Progenitor cell of endocrine pancreas (in vitro differentiated cells): ENCODE results near the gene SLC12A2. TPM values are rescaled to one million over a fixed set of nuclear protein-coding genes. Genes with fewer than 3 reads are reported as not detected.

Experiments used
- DNase-seq: peaks from one replicate; pipeline ENCODE4 v3.0.0; 2021; ENCODE audit warnings: low spot score; ENCODE audit not compliant: unreplicated experiment
- H3K27ac Mint-ChIP-seq: 2 replicates; pipeline ENCODE4 v1.8.0; 2021; ENCODE audit warnings: mild to moderate bottlenecking, moderate library complexity, mixed read lengths
- H3K27me3 Mint-ChIP-seq: 2 replicates; pipeline ENCODE4 v1.8.0; 2021; ENCODE audit warnings: mixed read lengths
- H3K36me3 Mint-ChIP-seq: 2 replicates; pipeline ENCODE4 v1.8.0; 2022; ENCODE audit warnings: mixed read lengths; ENCODE audit not compliant: insufficient read depth
- H3K4me1 Mint-ChIP-seq: 2 replicates; pipeline ENCODE4 v1.8.0; 2021; ENCODE audit warnings: low read depth, mixed read lengths
- H3K4me3 Mint-ChIP-seq: 2 replicates; pipeline ENCODE4 v1.8.0; 2021; ENCODE audit warnings: low read depth, mild to moderate bottlenecking, moderate library complexity, mixed read lengths
- H3K9me3 Mint-ChIP-seq: 2 replicates; pipeline ENCODE4 v1.8.0; 2021; ENCODE audit warnings: low read depth, mixed read lengths
- CTCF ChIP-seq: fragments of 200-600 bp; sonication (generic); IDR thresholded peaks from one replicate; pipeline ENCODE4 v1.5.0; 2021; ENCODE audit warnings: antibody characterized with exemption, mild to moderate bottlenecking; ENCODE audit not compliant: unreplicated experiment
- total RNA-seq: library from RNA; stranded (reverse); gene quantifications from 2 replicates; pipeline ENCODE4 v1.2.1, GENCODE V29; 2021

SLC12A2 gene
- total RNA-seq, 1 donor from 2014 or later = 51.7 TPM

DNA sequence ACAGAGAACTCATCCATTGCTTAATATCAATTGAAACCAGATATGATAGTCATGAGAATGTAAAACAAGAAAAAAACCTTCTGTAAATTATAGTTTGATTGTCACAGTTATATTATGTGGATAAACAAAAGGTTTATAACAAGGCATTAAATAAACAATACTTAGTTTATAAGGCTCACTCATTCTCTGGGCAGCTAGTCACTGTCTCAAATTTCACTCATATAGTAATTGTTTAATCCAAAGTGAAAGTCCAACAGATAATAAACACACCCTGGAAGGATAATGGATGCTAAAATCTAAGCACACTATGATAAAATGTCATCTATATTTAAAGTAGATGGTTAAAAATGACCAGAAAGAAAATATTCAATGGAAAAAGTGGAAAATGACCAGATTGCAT is 30.8 kb upstream of the SLC12A2 start:
- no peak for DNase-seq
- Mint-ChIP-seq H3K4me3 (no peak overlapping the region), H3K4me1 (no peaks in the 10 kb centered on the region), H3K27me3 (no peaks in the 10 kb centered on the region), H3K36me3 (peaks cover 29% of the 10 kb centered on the region), H3K9me3 (peaks cover 16% of the 10 kb centered on the region), H3K27ac (no peak overlapping the region)
- no peak for TF ChIP-seq CTCF

GRCh38 chr5:128053291-128053954 is 30.1 kb upstream of the SLC12A2 start:
- peaks cover 22% of the 10 kb centered on the region for H3K36me3 Mint-ChIP-seq
- no peaks in the 10 kb centered on the region for H3K4me1 Mint-ChIP-seq
- no peak for TF ChIP-seq CTCF
- no peak overlapping the region for H3K27ac Mint-ChIP-seq
- peaks cover 9% of the 10 kb centered on the region for H3K9me3 Mint-ChIP-seq
- H3K27me3 Mint-ChIP-seq = no peaks in the 10 kb centered on the region
- H3K4me3 Mint-ChIP-seq = no peak overlapping the region
- no peak for DNase-seq

DNA sequence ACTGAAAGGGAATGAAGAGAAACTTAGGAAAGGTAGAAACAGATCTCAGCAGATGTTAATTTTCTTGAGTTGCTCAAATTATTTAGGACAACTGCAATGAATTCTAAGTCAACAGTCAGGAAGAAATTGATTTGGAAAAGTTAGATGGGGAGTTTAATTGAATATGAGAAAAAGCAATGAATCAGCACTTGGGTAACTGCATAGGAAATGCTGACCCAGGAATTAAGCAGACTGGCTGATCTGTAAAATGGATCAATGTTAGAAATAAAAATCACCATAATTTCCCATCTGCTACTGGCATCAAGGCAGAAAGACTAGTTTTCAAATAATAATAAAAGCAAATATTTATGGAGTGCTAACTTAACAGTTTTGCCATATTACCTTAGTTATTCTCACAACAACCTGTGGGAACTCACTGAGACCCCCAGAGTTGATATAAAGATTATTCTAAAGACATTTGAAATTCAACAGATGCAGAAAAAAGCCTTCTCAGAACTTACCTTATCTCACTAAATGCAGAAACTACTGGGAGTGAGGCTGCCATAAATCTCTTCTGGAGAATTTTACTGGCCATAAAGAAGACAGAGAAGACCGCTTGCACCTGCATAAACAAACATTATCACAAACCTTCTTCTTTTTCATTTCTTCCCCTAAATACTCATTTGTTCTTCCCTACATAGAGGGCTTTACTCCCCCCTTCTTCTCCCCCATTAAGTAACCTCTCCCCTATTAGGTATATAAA is 22.8 kb upstream of the SLC12A2 start:
- no peak for TF ChIP-seq CTCF
- Mint-ChIP-seq H3K27ac (no peak overlapping the region), H3K27me3 (no peaks in the 10 kb centered on the region), H3K4me1 (no peaks in the 10 kb centered on the region), H3K36me3 (peaks cover 1% of the 10 kb centered on the region), H3K9me3 (no peaks in the 10 kb centered on the region), H3K4me3 (no peak overlapping the region)
- DNase-seq = no peak

DNA sequence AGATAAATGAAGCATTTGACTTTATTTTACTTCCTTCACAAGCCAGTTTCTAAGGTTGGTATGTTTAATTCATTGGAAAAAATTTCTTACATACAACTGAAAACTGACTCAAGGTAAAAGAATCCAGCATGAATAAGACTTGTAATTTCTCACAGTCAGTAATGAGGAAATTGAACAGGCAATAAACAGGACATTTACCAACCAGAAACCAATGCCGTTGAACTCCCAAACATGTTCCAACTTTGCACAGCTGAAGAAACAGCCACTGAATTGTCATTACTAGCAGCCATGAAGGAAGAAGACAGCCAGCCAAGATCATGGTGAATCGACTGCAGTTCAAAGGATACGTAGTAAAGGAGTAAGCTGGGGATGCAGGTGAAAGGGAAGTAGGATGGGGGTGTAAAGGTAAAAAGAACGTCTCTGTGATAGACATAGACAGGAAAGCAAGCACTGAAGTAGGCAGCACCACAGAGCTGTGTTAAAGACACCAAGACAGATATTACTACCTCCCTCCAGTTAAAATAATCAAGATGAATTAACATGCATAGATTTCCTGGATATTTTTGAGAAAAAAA is 21.3 kb upstream of the SLC12A2 start:
- H3K4me3 Mint-ChIP-seq = no peak overlapping the region
- no peak for DNase-seq
- H3K27ac Mint-ChIP-seq = no peak overlapping the region
- no peaks in the 10 kb centered on the region for H3K27me3 Mint-ChIP-seq
- peaks cover 4% of the 10 kb centered on the region for H3K9me3 Mint-ChIP-seq
- TF ChIP-seq CTCF = no peak
- no peaks in the 10 kb centered on the region for H3K36me3 Mint-ChIP-seq
- no peaks in the 10 kb centered on the region for H3K4me1 Mint-ChIP-seq

DNA sequence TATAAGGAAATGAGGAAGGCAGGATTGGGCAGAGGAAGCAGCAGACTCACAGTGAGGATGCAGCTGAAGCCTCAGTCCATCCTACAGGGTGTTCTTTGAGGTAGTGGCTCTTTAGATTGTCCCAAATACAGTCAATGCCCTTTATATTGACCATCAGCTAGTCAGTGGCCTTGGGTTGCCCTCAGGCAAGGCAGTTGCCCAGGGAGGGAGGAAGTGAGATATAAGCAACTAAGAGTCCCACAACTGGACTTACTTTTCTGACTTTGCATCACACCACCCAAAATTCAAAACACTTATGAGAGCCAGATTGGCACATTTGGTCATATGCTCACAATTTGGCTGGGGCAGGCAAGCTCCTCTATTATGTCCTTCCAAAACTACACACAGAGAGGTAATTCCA is 9.4 kb upstream of the SLC12A2 start:
- Mint-ChIP-seq H3K4me3 (no peak overlapping the region), H3K27ac (no peak overlapping the region), H3K4me1 (peaks cover 2% of the 10 kb centered on the region), H3K27me3 (no peaks in the 10 kb centered on the region), H3K36me3 (no peaks in the 10 kb centered on the region), H3K9me3 (no peaks in the 10 kb centered on the region)
- no peak for DNase-seq
- no peak for TF ChIP-seq CTCF
